ENCODE data around the gene NR6A1. TPM values are rescaled to one million over a fixed set of nuclear protein-coding genes. Genes with fewer than 3 reads are reported as not detected.

NR6A1 gene
- total RNA-seq, 1 experiment from 2014 or later: 32.1 TPM

- in situ Hi-C loops (cut with HindIII; ENCODE audit: low sequenced_read_pairs): no loop called here
- DNase-seq (ENCODE audit: low spot score): no peak
Measured at GRCh38 chr9:124498040-124498439, 273.1 kb downstream of the NR6A1 start.

GRCh38 chr9:124497441-124497840 lies 273.7 kb downstream of the NR6A1 start:
- DNase-seq (ENCODE audit: low spot score): no peak
- in situ Hi-C loops (cut with HindIII; ENCODE audit: low sequenced_read_pairs): no loop called here

- in situ Hi-C loops (cut with HindIII; ENCODE audit: low sequenced_read_pairs): no loop called here
- DNase-seq (ENCODE audit: low spot score): no peak
Measured at GRCh38 chr9:124496463-124496862, 274.6 kb downstream of the NR6A1 start.

- in situ Hi-C loops (cut with HindIII; ENCODE audit: low sequenced_read_pairs): no loop called here
- DNase-seq (ENCODE audit: low spot score): no peak
Measured at GRCh38 chr9:124496075-124496449, 275.0 kb downstream of the NR6A1 start.

- in situ Hi-C loops (cut with HindIII; ENCODE audit: low sequenced_read_pairs): no loop called here
- no peak for DNase-seq (ENCODE audit: low spot score)
Measured at GRCh38 chr9:124495126-124496074, 275.7 kb downstream of the NR6A1 start.

- in situ Hi-C loops (cut with HindIII; ENCODE audit: low sequenced_read_pairs): no loop called here
Measured at GRCh38 chr9:124493794-124494479, 277.2 kb downstream of the NR6A1 start.

GRCh38 chr9:124493218-124493617 lies 277.9 kb downstream of the NR6A1 start:
- no peak for DNase-seq (ENCODE audit: low spot score)
- in situ Hi-C loops (cut with HindIII; ENCODE audit: low sequenced_read_pairs): no loop called here

More at GRCh38 chr9:124493794-124494479, 277.2 kb downstream of the NR6A1 start:
- DNase-seq (ENCODE audit: low spot score): peak; percentile 7

- in situ Hi-C loops (cut with HindIII; ENCODE audit: low sequenced_read_pairs): no loop called here
Measured at GRCh38 chr9:124492818-124493217, 278.3 kb downstream of the NR6A1 start.

GRCh38 chr9:124491049-124491975 lies 279.8 kb downstream of the NR6A1 start:
- DNase-seq (ENCODE audit: low spot score): no peak
- in situ Hi-C loops (cut with HindIII; ENCODE audit: low sequenced_read_pairs): no loop called here

More at GRCh38 chr9:124492818-124493217, 278.3 kb downstream of the NR6A1 start:
- DNase-seq (ENCODE audit: low spot score): no peak

- in situ Hi-C loops (cut with HindIII; ENCODE audit: low sequenced_read_pairs): no loop called here
Measured at GRCh38 chr9:124490004-124490403, 281.1 kb downstream of the NR6A1 start.

GRCh38 chr9:124489222-124489621 lies 281.9 kb downstream of the NR6A1 start:
- in situ Hi-C loops (cut with HindIII; ENCODE audit: low sequenced_read_pairs): no loop called here
- DNase-seq (ENCODE audit: low spot score): no peak

More at GRCh38 chr9:124490004-124490403, 281.1 kb downstream of the NR6A1 start:
- DNase-seq (ENCODE audit: low spot score): no peak

GRCh38 chr9:124488641-124489210 lies 282.4 kb downstream of the NR6A1 start:
- in situ Hi-C loops (cut with HindIII; ENCODE audit: low sequenced_read_pairs): no loop called here
- no peak for DNase-seq (ENCODE audit: low spot score)

- no peak for DNase-seq (ENCODE audit: low spot score)
- in situ Hi-C loops (cut with HindIII; ENCODE audit: low sequenced_read_pairs): no loop called here
Measured at GRCh38 chr9:124487260-124488182, 283.6 kb downstream of the NR6A1 start.

GRCh38 chr9:124486778-124487259 lies 284.3 kb downstream of the NR6A1 start:
- no peak for DNase-seq (ENCODE audit: low spot score)
- in situ Hi-C loops (cut with HindIII; ENCODE audit: low sequenced_read_pairs): no loop called here

- no peak for DNase-seq (ENCODE audit: low spot score)
- in situ Hi-C loops (cut with HindIII; ENCODE audit: low sequenced_read_pairs): no loop called here
Measured at GRCh38 chr9:124485936-124486335, 285.2 kb downstream of the NR6A1 start.

GRCh38 chr9:124485201-124485600 lies 285.9 kb downstream of the NR6A1 start:
- no peak for DNase-seq (ENCODE audit: low spot score)
- in situ Hi-C loops (cut with HindIII; ENCODE audit: low sequenced_read_pairs): no loop called here

- no peak for DNase-seq (ENCODE audit: low spot score)
- in situ Hi-C loops (cut with HindIII; ENCODE audit: low sequenced_read_pairs): loop anchor here (5.0 kb wide), 1 partner anchor 54 kb away; no protein-coding TSS in a partner anchor
Measured at GRCh38 chr9:124483481-124483880, 287.6 kb downstream of the NR6A1 start.

Measured in G401 (cell line).